ENCODE data around the gene PIM1.

GRCh38 chr6:37169496-37170272 lies at the start of gene PIM1:
- TF ChIP-seq ZBED1 (IDR thresholded peaks at IDR 0.05), result no peak
- TF ChIP-seq ELK1 (CRISPR knock-in tag; IDR thresholded peaks at IDR 0.05), result no peak
- no peak; the same call in 1 of the 2 replicates for TF ChIP-seq JUN (IDR thresholded peaks at IDR 0.05; ENCODE audit: borderline replicate concordance, low read depth, low read length)
- TF ChIP-seq JUN (CRISPR knock-in tag; IDR thresholded peaks at IDR 0.05; ENCODE audit: borderline replicate concordance), result no peak
- no peak for TF ChIP-seq NFYB (IDR thresholded peaks at IDR 0.05; ENCODE audit: extremely low read depth, insufficient read length)
- TF ChIP-seq CTCF (IDR thresholded peaks at IDR 0.05 in 2 of 3, conservative IDR thresholded peaks at IDR 0.05 in 1 of 3; ENCODE audit: insufficient read depth in 2 of 3, low read depth in 1 of 3, low read length in 3 of 3), result peak in 1 of 3 experiments; percentile 10; a peak in 2 of 6 replicates
- peak; percentile 73; the same call in 1 of the 2 replicates for TF ChIP-seq AFF4 (CRISPR knock-in tag; IDR thresholded peaks at IDR 0.05)
- TF ChIP-seq ATF1 (CRISPR knock-in tag; IDR thresholded peaks at IDR 0.05), result peak; percentile 42; the same call in 1 of the 2 replicates
- peak; percentile 72 for TF ChIP-seq ATF1 (tag; IDR thresholded peaks at IDR 0.05)
- TF ChIP-seq TCF3 (CRISPR knock-in tag; IDR thresholded peaks at IDR 0.05), result no peak
- peak; percentile 96 to 100 for TF ChIP-seq MAZ (CRISPR knock-in tag; conservative IDR thresholded peaks at IDR 0.05 in 1 of 2, IDR thresholded peaks at IDR 0.05 in 1 of 2)
